HEK293 (cell line): ENCODE measurements around the gene PRRC2B.

ENCODE experiments used
- CTCF ChIA-PET: fragments of 350-600 bp; formaldehyde crosslinking; extraction: SDS; loops from one replicate; lab custom pipeline; 2021; ENCODE audit warnings: antibody characterized with exemption; lab: Yijun Ruan, JAX
- POLR2A ChIA-PET: fragments of 300-600 bp; formaldehyde crosslinking; extraction: SDS; loops from one replicate; lab custom pipeline; 2020; ENCODE audit warnings: antibody characterized with exemption, inconsistent platforms; lab: Yijun Ruan, JAX
- H3K27ac ChIP-seq: fragments of 200-500 bp; sonication (Bioruptor generic); 2 replicates; pipeline ENCODE4 v1.5.1; 2014; ENCODE audit warnings: low read depth, low read length, control low read depth, inconsistent platforms; ENCODE audit errors: extremely low read depth
- H3K36me3 ChIP-seq, 2 experiments: fragments of 200-500 bp in 1 of 2; sonication (Bioruptor generic) in 1 of 2; 1 replicate in 1 of 2; 2 replicates in 1 of 2; pipeline ENCODE4 v1.5.1; 2014 to 2017; ENCODE audit warnings: inconsistent platforms in 2 of 2, low read length in 2 of 2; ENCODE audit not compliant: control insufficient read depth in 2 of 2, insufficient read depth in 1 of 2
- H3K4me1 ChIP-seq: fragments of 200-500 bp; sonication (Bioruptor generic); 2 replicates; pipeline ENCODE4 v1.5.1; 2014; ENCODE audit warnings: mild to moderate bottlenecking, low read length, inconsistent platforms; ENCODE audit not compliant: control insufficient read depth, insufficient read depth
- H3K4me3 ChIP-seq: 2 replicates; pipeline ENCODE4 v1.5.1; 2011; ENCODE audit warnings: low read depth, mild to moderate bottlenecking, control low read depth, low read length, moderate library complexity
- H3K9me3 ChIP-seq: fragments of 200-500 bp; sonication (Bioruptor generic); 2 replicates; pipeline ENCODE4 v1.5.1; 2014; ENCODE audit warnings: low read depth, low read length, inconsistent platforms; ENCODE audit not compliant: control insufficient read depth, insufficient read depth
- KLF10 ChIP-seq: fragments of 450-650 bp; IDR thresholded peaks from 2 replicates; pipeline ENCODE4 v1.5.1; 2018; ENCODE audit warnings: missing biosample characterization, mild to moderate bottlenecking, missing genetic modification characterization
- KLF7 ChIP-seq: fragments of 450-650 bp; formaldehyde crosslinking; IDR thresholded peaks from 2 replicates; pipeline ENCODE4 v1.5.1; 2016; ENCODE audit warnings: missing biosample characterization, missing genetic modification characterization, borderline replicate concordance
- PBX3 ChIP-seq: sonication (generic); formaldehyde crosslinking; IDR thresholded peaks from 2 replicates; pipeline ENCODE4 v1.8.1; 2022; ENCODE audit warnings: mild to moderate bottlenecking, moderate library complexity, missing genetic modification reagents
- PRDM10 ChIP-seq: fragments of 450-650 bp; formaldehyde crosslinking; IDR thresholded peaks from 2 replicates; pipeline ENCODE4 v1.5.1; 2016; ENCODE audit warnings: missing biosample characterization, missing genetic modification characterization
- SALL2 ChIP-seq: fragments of 450-650 bp; formaldehyde crosslinking; IDR thresholded peaks from 2 replicates; pipeline ENCODE4 v1.5.0; 2017; ENCODE audit warnings: missing biosample characterization, mild to moderate bottlenecking, missing genetic modification characterization, borderline replicate concordance
- ZBTB49 ChIP-seq: fragments of 450-650 bp; formaldehyde crosslinking; IDR thresholded peaks from 2 replicates; pipeline ENCODE4 v1.5.1; 2016; ENCODE audit warnings: missing biosample characterization, missing genetic modification characterization, low read depth
- ZNF132 ChIP-seq: fragments of 450-650 bp; formaldehyde crosslinking; IDR thresholded peaks from 2 replicates; pipeline ENCODE4 v1.5.1; 2017; ENCODE audit warnings: missing biosample characterization, missing genetic modification characterization, borderline replicate concordance
- ZNF157 ChIP-seq: fragments of 450-650 bp; formaldehyde crosslinking; IDR thresholded peaks from 2 replicates; pipeline ENCODE4 v1.5.1; 2016; ENCODE audit warnings: missing biosample characterization, missing genetic modification characterization
- ZNF174 ChIP-seq: fragments of 450-650 bp; formaldehyde crosslinking; IDR thresholded peaks from 2 replicates; pipeline ENCODE4 v1.5.0; 2017; ENCODE audit warnings: missing biosample characterization, mild to moderate bottlenecking, missing genetic modification characterization
- ZNF202 ChIP-seq: fragments of 450-650 bp; formaldehyde crosslinking; IDR thresholded peaks from 2 replicates; pipeline ENCODE4 v1.5.1; 2016; ENCODE audit warnings: missing biosample characterization, missing genetic modification characterization, borderline replicate concordance
- ZNF26 ChIP-seq: fragments of 450-650 bp; formaldehyde crosslinking; IDR thresholded peaks from 2 replicates; pipeline ENCODE4 v1.5.1; 2016; ENCODE audit warnings: missing biosample characterization, missing genetic modification characterization
- ZNF274 ChIP-seq, 2 experiments: fragments of 200-500 bp in 1 of 2; fragments of 450-650 bp in 1 of 2; sonication (Bioruptor generic) in 1 of 2; formaldehyde crosslinking in 1 of 2; IDR thresholded peaks; 2 replicates each; pipeline versions ENCODE4 v1.5.1 to v1.6.1; 2014 to 2016; ENCODE audit warnings: borderline replicate concordance in 1 of 2, inconsistent platforms in 1 of 2, low read length in 1 of 2, missing biosample characterization in 1 of 2, missing genetic modification characterization in 1 of 2
- ZNF280D ChIP-seq: fragments of 450-650 bp; formaldehyde crosslinking; IDR thresholded peaks from 2 replicates; pipeline ENCODE4 v1.5.1; 2016; ENCODE audit warnings: missing biosample characterization, missing genetic modification characterization
- ZNF404 ChIP-seq: fragments of 450-650 bp; formaldehyde crosslinking; IDR thresholded peaks from 2 replicates; pipeline ENCODE4 v1.5.1; 2017; ENCODE audit warnings: missing biosample characterization, missing genetic modification characterization
- ZNF521 ChIP-seq: fragments of 450-650 bp; formaldehyde crosslinking; IDR thresholded peaks from 2 replicates; pipeline ENCODE4 v1.5.1; 2017; ENCODE audit warnings: missing biosample characterization, mild to moderate bottlenecking, missing genetic modification characterization
- ZNF660 ChIP-seq: fragments of 450-650 bp; IDR thresholded peaks from 2 replicates; pipeline ENCODE4 v1.5.1; 2018; ENCODE audit warnings: missing biosample characterization, mild to moderate bottlenecking, missing genetic modification characterization
- ZNF704 ChIP-seq: fragments of 450-650 bp; formaldehyde crosslinking; IDR thresholded peaks from 2 replicates; pipeline ENCODE4 v1.5.1; 2016; ENCODE audit warnings: missing biosample characterization, missing genetic modification characterization
- ZNF785 ChIP-seq: fragments of 450-650 bp; formaldehyde crosslinking; IDR thresholded peaks from 2 replicates; pipeline ENCODE4 v1.5.1; 2016; ENCODE audit warnings: missing biosample characterization, missing genetic modification characterization
- ZSCAN4 ChIP-seq: fragments of 450-650 bp; formaldehyde crosslinking; IDR thresholded peaks from 2 replicates; pipeline ENCODE4 v1.5.1; 2017; ENCODE audit warnings: missing biosample characterization, missing genetic modification characterization
- ZXDB ChIP-seq: fragments of 450-650 bp; formaldehyde crosslinking; IDR thresholded peaks from 2 replicates; pipeline ENCODE4 v1.5.1; 2016; ENCODE audit warnings: missing biosample characterization, missing genetic modification characterization

The PRRC2B gene

GRCh38 chr9:131358556-131358955 lies 35.3 kb upstream of the PRRC2B start:
- Histone ChIP-seq H3K9me3 (no peaks in the 10 kb centered on the region), H3K36me3 (no peaks in the 10 kb centered on the region), H3K4me3 (no peak overlapping the region), H3K4me1 (no peaks in the 10 kb centered on the region), H3K27ac (no peak overlapping the region)
- TF ChIP-seq ZXDB = no peak
- no peak for TF ChIP-seq ZSCAN4 (tag by site-specific recombination)
- TF ChIP-seq ZNF202 (tag by site-specific recombination) = no peak
- TF ChIP-seq ZNF157 = no peak
- TF ChIP-seq ZNF280D = no peak
- no peak for TF ChIP-seq ZNF785 (tag by site-specific recombination)
- no peak for TF ChIP-seq ZNF660 (tag by site-specific recombination)
- no peak for TF ChIP-seq ZNF521
- TF ChIP-seq ZNF274 (IDR thresholded peaks at IDR 0.05; ENCODE audit: low read length) = no peak
- no peak for TF ChIP-seq ZNF274 (tag by site-specific recombination; IDR thresholded peaks at IDR 0.05; ENCODE audit: borderline replicate concordance)
- no peak for TF ChIP-seq SALL2
- TF ChIP-seq ZBTB49 = no peak
- no peak for TF ChIP-seq ZNF26 (tag by site-specific recombination)
- no peak for TF ChIP-seq ZNF132
- TF ChIP-seq ZNF404 (tag by site-specific recombination) = no peak
- no peak for TF ChIP-seq KLF10 (tag by site-specific recombination)
- ChIA-PET CTCF (interaction anchor here (0.6 to 2.7 kb wide), 3 partner anchors 9 to 18 kb away, joined by 3 to 20 read pairs (median 4); no protein-coding TSS in a partner anchor), POLR2A (interaction anchor here (1.2 kb wide), 1 partner anchor 15 kb away, joined by 4 read pairs; no protein-coding TSS in a partner anchor)

- no peaks in the 10 kb centered on the region for H3K4me1 ChIP-seq
- no peak overlapping the region for H3K4me3 ChIP-seq
- no peaks in the 10 kb centered on the region for H3K36me3 ChIP-seq
- CTCF ChIA-PET = interaction anchor here (1.1 to 2.8 kb wide), 3 partner anchors 11 to 87 kb away, joined by 4 to 12 read pairs (median 9); no protein-coding TSS in a partner anchor
- no peak overlapping the region for H3K27ac ChIP-seq
- no peaks in the 10 kb centered on the region for H3K9me3 ChIP-seq
- POLR2A ChIA-PET = interaction anchor here (1.5 kb wide), 1 partner anchor 12 kb away, joined by 10 read pairs; no protein-coding TSS in a partner anchor
- TF ChIP-seq ZNF174 (tag by site-specific recombination) = no peak
- no peak for TF ChIP-seq PBX3 (CRISPR knock-in tag)
- peak; percentile 61 for TF ChIP-seq PRDM10 (tag by site-specific recombination)
- TF ChIP-seq ZNF704 (tag by site-specific recombination) = no peak
- TF ChIP-seq KLF7 (tag by site-specific recombination) = no peak
Observed at GRCh38 chr9:131361202-131361833, 32.6 kb upstream of the PRRC2B start.
